ENCODE results near the gene TEX35. TPM values are rescaled to one million over a fixed set of nuclear protein-coding genes. Genes with fewer than 3 reads are reported as not detected.

TEX35 gene
- polyA plus RNA-seq (2012; ENCODE audit: insufficient read depth, insufficient read length): not detected

- no peak for DNase-seq (ENCODE audit: low read depth, low spot score)
- no peak within 1 kb of the TSS for H3K4me3 ChIP-seq (ENCODE audit: low read length)
These were observed at the start of gene TEX35 for GRCh38 chr1:178512566-178513277. Gene TEX35, plus strand, starts transcription at chr1:178513109. Its CDS starts 80 bp downstream, at chr1:178513189.

GRCh38 chr1:178464141-178464540 lies 48.8 kb upstream of the TEX35 start:
- no peak for DNase-seq (ENCODE audit: low read depth, low spot score)
- no peak overlapping the region for H3K4me3 ChIP-seq (ENCODE audit: low read length)

GRCh38 chr1:178464566-178464965 lies 48.3 kb upstream of the TEX35 start:
- H3K4me3 ChIP-seq (ENCODE audit: low read length): no peak overlapping the region
- no peak for DNase-seq (ENCODE audit: low read depth, low spot score)

- H3K4me3 ChIP-seq (ENCODE audit: low read length): no peak overlapping the region
- no peak for DNase-seq (ENCODE audit: low read depth, low spot score)
These were observed 47.9 kb upstream of the TEX35 start for GRCh38 chr1:178465011-178465410.

- no peak overlapping the region for H3K4me3 ChIP-seq (ENCODE audit: low read length)
- DNase-seq (ENCODE audit: low read depth, low spot score): no peak
These were observed 45.1 kb upstream of the TEX35 start for GRCh38 chr1:178467837-178468236.

GRCh38 chr1:178470411-178470960 lies 42.4 kb upstream of the TEX35 start:
- no peak for DNase-seq (ENCODE audit: low read depth, low spot score)

GRCh38 chr1:178472531-178472930 lies 40.4 kb upstream of the TEX35 start:
- no peak overlapping the region for H3K4me3 ChIP-seq (ENCODE audit: low read length)
- no peak for DNase-seq (ENCODE audit: low read depth, low spot score)

More at GRCh38 chr1:178470411-178470960, 42.4 kb upstream of the TEX35 start:
- no peak overlapping the region for H3K4me3 ChIP-seq (ENCODE audit: low read length)

GRCh38 chr1:178477373-178477772 lies 35.5 kb upstream of the TEX35 start:
- DNase-seq (ENCODE audit: low read depth, low spot score): no peak
- H3K4me3 ChIP-seq (ENCODE audit: low read length): no peak overlapping the region

- H3K4me3 ChIP-seq (ENCODE audit: low read length): no peak overlapping the region
- no peak for DNase-seq (ENCODE audit: low read depth, low spot score)
These were observed 35.1 kb upstream of the TEX35 start for GRCh38 chr1:178477841-178478240.

GRCh38 chr1:178483251-178483957 lies 29.5 kb upstream of the TEX35 start:
- no peak for DNase-seq (ENCODE audit: low read depth, low spot score)
- H3K4me3 ChIP-seq (ENCODE audit: low read length): no peak overlapping the region

GRCh38 chr1:178484698-178485225 lies 28.1 kb upstream of the TEX35 start:
- DNase-seq (ENCODE audit: low read depth, low spot score): no peak

GRCh38 chr1:178485541-178485981 lies 27.3 kb upstream of the TEX35 start:
- no peak overlapping the region for H3K4me3 ChIP-seq (ENCODE audit: low read length)
- DNase-seq (ENCODE audit: low read depth, low spot score): no peak

More at GRCh38 chr1:178484698-178485225, 28.1 kb upstream of the TEX35 start:
- no peak overlapping the region for H3K4me3 ChIP-seq (ENCODE audit: low read length)

- H3K4me3 ChIP-seq (ENCODE audit: low read length): no peak overlapping the region
- no peak for DNase-seq (ENCODE audit: low read depth, low spot score)
These were observed 26.5 kb upstream of the TEX35 start for GRCh38 chr1:178486100-178487069.

GRCh38 chr1:178487070-178487615 lies 25.8 kb upstream of the TEX35 start:
- no peak overlapping the region for H3K4me3 ChIP-seq (ENCODE audit: low read length)
- no peak for DNase-seq (ENCODE audit: low read depth, low spot score)

- H3K4me3 ChIP-seq (ENCODE audit: low read length): no peak overlapping the region
- DNase-seq (ENCODE audit: low read depth, low spot score): no peak
These were observed 24.5 kb upstream of the TEX35 start for GRCh38 chr1:178488393-178488792.

- no peak for DNase-seq (ENCODE audit: low read depth, low spot score)
These were observed 23.5 kb upstream of the TEX35 start for GRCh38 chr1:178489399-178489798.

GRCh38 chr1:178490136-178490535 lies 22.8 kb upstream of the TEX35 start:
- DNase-seq (ENCODE audit: low read depth, low spot score): no peak
- H3K4me3 ChIP-seq (ENCODE audit: low read length): no peak overlapping the region

More at GRCh38 chr1:178489399-178489798, 23.5 kb upstream of the TEX35 start:
- H3K4me3 ChIP-seq (ENCODE audit: low read length): no peak overlapping the region

GRCh38 chr1:178490967-178491366 lies 21.9 kb upstream of the TEX35 start:
- no peak for DNase-seq (ENCODE audit: low read depth, low spot score)
- no peak overlapping the region for H3K4me3 ChIP-seq (ENCODE audit: low read length)
